Stimulated activated naive CD8-positive, alpha-beta T cell treated with anti-CD3 and anti-CD28 coated beads, Interleukin-15, Interleukin-2, amounts not matched to agents 100 U/mL and 50 U/mL, for 24 hours (primary cell): ENCODE results near the gene AJM1.

Source experiments
- ATAC-seq: fragments of 150-1000 bp; cut with Tn5 transposase; one replicate; pipeline ENCODE4 v1.10.0; 2021
- DNase-seq: peaks from one replicate; pipeline ENCODE4 v3.0.0; 2021

AJM1 gene

DNA sequence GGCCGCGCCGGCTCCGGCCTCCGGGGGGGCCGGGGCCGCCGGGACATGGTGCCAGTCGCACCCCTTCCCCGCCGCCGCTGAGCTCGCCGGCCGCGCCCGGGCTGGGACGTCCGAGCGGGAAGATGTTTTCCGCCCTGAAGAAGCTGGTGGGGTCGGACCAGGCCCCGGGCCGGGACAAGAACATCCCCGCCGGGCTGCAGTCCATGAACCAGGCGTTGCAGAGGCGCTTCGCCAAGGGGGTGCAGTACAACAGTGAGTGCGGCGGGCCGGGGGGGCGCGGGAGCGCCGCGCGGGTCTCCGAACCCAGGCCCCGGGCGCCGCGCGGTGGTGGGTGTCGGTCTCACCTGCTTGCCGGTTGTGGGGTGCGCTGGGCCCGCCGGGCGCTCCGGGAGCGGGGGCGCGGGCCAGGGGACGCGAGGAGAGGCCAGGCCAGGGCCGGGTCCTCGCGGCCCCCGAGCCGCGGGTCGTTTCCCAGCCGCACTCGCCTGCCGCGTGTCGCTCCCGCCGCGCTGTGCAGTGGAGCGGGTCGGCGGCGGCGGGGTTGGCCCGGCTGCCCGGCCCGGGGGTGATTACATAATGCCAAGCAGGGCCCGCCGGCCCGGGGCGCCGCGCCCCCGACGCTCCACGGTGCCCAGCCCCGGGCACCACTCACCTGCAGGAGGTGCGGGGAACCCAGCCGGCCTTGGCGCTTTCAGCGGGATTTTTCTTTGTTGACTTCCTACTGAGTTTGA is 34.0 kb upstream of the AJM1 start:
- DNase-seq (peak; percentile 53), ATAC-seq (peak; percentile 22)

DNA sequence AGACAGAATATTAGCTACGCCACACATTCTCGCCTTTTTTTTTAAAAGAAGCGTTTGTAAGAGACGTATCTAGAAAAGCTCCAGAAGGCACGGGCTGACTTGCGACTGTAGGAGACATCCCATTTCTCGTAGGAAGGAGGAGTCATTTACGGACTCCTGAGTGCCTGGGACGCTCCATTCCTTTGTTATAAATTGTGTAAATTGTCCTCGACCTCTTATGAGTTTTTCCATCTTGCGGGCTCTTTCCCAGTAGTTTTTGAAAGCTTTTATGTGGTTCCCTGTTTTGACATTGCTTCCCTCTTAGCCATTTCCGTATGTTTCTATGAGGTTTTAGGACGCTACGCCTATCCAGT is 33.5 kb upstream of the AJM1 start:
- DNase-seq (no peak), ATAC-seq (no peak)

DNA sequence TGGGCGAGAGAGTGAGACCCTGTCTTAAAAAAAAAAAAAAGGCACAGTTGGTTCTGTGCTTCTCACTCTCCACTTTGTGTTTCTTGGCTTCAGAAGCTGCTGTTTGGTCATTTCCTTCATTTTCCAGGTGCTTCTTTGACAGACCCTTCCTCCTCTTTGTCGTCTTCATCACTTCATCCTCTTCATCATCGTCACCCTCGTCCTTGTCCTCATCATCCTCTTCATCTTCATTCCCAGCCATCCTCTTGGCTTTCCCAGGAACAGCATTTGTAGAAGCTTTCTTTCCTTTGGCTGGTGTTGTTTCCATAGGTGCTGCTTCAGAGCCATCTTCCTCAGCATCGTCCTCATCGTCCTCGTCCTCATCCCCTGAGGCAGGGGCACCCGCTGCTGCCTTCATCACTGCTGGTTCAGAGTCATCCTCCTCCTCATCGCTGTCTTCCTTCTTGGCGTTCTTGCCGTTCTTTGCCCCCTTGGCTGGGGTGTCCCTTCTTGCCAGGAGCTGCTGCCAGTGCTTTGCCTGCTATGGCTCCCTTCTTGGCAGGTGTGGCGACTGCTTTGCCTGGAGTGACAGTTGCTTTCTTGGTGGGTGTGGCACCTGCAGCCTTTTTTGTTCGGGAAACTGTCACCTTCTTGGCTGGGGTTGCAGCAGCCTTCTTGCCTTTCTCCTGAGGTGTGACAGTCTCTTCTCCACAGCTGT is 27.4 kb upstream of the AJM1 start:
- DNase-seq, result no peak
- no peak for ATAC-seq

DNA sequence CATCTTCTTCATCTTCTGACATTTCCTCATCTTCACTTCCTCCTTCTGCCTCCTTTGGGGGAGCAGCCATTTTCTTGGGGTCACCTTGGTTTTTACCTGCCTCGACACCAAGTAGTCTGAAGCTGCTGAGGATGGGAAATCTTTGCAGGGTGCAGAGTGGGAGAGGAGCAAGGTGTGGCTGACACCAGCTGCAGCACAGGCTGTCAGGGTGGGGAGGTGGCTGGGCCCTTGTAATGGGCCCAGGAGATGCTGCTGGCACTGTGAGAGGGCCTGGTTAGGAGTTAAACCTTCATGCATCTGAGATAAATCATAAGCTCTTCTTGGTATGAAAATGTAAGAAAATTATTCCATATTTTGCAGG is 26.9 kb upstream of the AJM1 start:
- no peak for ATAC-seq
- DNase-seq, result no peak

DNA sequence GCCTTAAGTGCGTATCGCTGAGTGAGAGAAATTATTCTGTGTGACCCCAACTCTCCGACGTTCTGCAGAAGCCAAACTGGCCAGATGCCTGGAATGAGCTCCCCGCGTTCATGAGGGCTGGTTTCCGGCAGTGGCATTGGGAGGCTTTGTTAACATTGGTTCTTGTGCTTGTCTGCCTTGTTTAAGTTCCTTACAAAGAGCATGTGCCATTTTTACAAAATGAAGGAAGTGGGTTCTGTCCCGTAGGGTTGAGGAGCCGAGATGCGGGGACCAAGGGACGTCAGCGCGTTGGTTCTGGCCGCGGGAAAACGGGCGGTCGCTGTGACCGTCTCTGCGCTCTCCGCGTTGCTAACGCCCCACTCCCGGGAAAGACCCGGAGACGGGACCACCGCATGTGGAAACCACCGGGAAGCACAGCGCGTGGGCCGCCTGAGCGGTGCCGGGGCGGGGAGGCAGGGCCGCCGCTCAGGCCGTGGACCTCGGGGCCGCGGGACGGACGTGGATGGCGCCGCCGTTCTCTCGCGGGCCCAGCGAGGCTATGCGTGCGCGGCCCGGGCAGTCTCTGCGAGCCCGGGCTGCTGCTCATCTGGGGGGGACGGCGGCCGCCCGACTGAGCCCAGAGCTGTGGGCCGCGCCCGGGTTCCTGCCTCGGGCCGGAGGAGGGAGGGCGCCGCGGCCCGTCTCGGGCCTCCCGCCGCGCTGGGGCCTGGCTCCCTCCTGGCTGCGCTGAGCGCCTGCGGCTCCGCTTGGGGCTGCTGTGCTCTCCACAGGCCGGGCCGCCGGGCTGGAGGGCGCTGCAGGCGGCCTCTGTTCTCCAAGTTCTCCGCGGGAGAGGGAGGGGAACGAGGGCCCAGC is 21.1 kb upstream of the AJM1 start:
- ATAC-seq, result no peak
- no peak for DNase-seq

DNA sequence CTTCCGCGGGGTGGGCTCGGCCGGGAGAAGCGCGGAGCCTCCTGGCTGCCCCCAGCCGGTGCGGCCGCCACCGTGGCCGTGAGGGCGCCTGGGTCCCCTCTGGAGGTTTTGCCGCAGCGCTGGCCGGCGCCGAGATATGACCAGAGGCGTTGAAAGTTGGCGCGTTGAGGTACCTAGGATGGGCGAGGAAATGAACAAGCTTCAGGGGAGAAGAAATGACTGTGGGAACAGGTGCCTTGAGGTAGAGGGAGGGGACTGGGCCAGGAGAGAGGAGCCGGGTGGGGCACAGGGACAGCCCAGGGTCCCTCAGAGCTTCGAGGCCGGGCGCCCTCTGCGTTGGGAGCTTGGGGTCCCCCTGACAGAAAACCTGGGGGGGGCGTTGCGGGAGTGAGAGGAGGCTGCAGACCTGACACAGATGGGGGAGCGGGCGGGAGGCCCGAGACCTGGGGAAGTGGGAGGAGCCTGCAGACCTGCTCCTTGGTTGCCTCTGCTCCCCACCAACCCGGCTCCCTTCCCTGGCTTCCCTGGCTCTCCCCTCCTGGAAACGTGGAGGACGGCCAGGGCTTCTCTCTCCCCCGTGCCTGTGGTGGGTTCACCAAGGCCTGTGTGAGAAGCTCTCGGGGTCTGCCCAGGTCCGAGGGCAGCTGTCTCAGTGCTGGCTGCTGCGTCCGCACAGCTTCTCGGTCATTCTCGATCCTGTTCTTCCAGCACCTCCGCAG is 20.3 kb upstream of the AJM1 start:
- DNase-seq (no peak), ATAC-seq (no peak)

- ATAC-seq, result no peak
- DNase-seq, result no peak
These were observed 18.9 kb upstream of the AJM1 start for GRCh38 chr9:136823136-136824046.

DNA sequence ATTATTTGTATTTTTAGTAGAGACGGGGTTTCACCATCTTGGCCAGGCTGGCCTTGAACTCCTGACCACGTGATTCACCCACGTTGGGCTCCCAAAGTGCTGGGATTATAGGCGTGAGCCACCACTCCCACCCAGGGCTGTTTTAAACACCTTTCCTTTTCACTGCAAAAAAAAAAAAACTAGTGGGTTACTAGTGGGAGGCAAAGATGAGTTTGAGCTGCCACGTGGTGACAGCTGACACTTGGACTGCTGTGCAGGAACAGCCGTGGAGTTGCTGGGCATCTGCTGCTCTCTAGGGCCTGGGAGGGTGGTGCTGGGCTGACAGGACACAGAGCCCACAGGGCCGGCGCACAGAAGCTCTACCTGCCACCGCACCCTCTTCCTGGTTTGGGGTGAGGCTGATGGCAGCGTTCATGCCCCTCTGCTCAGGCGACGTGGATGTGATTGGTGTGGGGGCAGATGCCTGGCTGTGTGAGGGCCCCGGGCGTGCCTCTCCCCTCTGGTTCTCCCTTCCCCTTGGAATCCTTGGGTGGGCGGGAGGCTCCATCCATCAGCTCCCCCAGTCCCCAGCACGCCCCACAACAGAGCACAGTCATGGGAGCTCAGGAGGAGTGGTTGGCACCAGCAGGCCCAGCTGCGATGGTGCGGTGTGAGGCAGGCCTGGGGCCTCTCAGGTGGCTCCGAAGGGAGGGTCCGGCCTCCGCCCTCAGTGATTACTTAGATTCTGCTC is 17.6 kb upstream of the AJM1 start:
- ATAC-seq (no peak), DNase-seq (no peak)

GRCh38 chr9:136825295-136826187 is 16.7 kb upstream of the AJM1 start:
- DNase-seq, result no peak
- ATAC-seq, result no peak

- DNase-seq, result no peak
- ATAC-seq, result no peak
These were observed 16.1 kb upstream of the AJM1 start for GRCh38 chr9:136826188-136826541.

DNA sequence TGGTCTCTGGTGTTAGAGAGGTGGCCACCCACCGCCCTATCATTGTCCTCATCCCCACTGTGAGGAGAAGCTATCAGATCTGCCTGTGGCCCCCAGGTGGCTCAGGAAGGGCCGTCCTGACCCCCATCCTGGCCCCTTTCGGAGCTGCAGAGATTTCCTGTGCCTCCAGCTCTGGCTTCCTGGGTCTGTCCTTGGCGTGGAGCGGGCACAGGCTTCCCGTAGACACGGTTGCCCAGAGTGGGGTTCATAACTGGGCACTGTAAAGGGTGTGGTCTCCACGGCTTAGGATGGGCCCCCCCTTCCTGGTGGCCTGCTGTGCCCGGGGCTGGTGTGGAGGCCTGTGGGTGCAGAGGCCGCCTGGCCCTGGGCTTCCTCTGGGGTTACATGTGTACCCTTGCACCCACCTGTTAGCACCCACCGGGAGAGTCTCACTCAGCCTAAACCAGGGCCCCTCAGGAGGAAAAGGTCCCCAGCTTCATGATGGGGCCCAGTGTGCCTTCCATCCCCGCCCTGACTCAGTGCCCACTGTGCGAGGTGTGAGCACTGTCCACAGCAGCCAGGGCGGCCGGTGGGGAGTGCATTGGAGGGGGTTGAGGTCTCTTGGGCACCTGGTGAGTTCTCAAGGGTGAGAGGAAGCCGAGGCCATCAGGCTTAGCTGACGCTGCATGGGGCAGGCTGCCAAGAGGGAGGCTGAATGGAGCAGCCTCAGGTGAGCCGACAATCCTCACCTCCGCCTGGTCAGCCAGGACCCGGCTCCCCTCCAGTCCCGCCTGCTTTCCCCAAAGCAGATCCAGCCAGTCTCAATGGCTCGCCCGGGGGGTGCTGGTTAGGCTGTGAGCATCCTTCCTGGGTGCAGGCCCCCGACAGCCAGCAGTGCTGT is 15.3 kb upstream of the AJM1 start:
- ATAC-seq (no peak), DNase-seq (no peak)

DNA sequence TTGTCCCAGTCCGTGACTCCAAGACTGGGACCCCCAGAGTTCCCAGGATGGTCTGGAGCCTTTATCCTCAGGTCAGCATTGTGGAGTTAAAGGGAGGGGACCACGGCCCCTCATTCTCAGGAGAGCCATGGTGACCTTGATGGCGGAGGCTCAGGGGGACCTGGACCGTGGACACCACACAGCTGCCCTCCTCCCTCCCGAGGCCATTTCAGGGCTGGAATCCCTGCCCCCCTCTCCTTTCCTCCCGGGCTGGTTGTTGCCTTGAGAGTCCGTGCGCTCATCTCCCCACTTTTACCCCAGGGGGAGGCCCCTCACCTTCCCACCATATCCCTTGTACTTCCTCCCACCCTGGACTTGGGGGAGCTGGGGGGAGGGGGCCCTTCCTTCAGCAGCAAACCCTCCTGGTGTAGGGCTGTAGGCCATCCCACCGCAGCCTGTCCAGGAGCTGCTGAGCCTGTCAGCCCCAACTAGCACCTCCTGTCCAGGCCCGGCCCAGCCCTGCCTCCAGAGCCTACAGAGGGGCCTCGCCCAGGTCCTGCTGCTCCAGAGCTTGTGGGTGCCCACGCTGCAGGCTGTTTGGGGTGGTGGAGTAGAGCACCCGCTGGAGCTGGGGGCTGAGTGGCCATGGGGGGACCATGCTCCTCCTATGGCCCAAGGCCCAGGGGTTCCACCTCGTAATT is 14.3 kb upstream of the AJM1 start:
- no peak for DNase-seq
- ATAC-seq, result no peak

GRCh38 chr9:136828474-136829140 is 13.7 kb upstream of the AJM1 start:
- ATAC-seq (no peak), DNase-seq (no peak)

- ATAC-seq (no peak), DNase-seq (no peak)
These were observed 12.9 kb upstream of the AJM1 start for GRCh38 chr9:136829412-136829811.

GRCh38 chr9:136829981-136830885 is 12.0 kb upstream of the AJM1 start:
- DNase-seq (no peak), ATAC-seq (no peak)

- no peak for DNase-seq
- ATAC-seq, result no peak
These were observed 11.1 kb upstream of the AJM1 start for GRCh38 chr9:136831002-136831719.
